RKO (cell line): ENCODE data around the gene FLOT1.
A peak's percentile ranks its signal among the peaks of the same experiment; 100 is the strongest.

Source experiments
- DNase-seq: peaks from one replicate; pipeline ENCODE4 v3.0.0-alpha.2; 2016; ENCODE audit warnings: low spot score

The FLOT1 gene

GRCh38 chr6:30742316-30743098 is at the start of gene FLOT1:
Gene FLOT1 (minus strand): TSS chr6:30742687. CDS start chr6:30742189, 498 bp downstream.
- peak; percentile 97 for DNase-seq

GRCh38 chr6:30790724-30791383 is 48.4 kb upstream of the FLOT1 start:
- no peak for DNase-seq

GRCh38 chr6:30789606-30790005 is 47.1 kb upstream of the FLOT1 start:
- DNase-seq: no peak

- no peak for DNase-seq
These were observed 45.5 kb upstream of the FLOT1 start for GRCh38 chr6:30787954-30788353.

- peak; percentile 75 for DNase-seq
These were observed 40.0 kb upstream of the FLOT1 start for GRCh38 chr6:30782425-30783014.

GRCh38 chr6:30781743-30782424 is 39.4 kb upstream of the FLOT1 start:
- DNase-seq: peak; percentile 99

- no peak for DNase-seq
These were observed 38.9 kb upstream of the FLOT1 start for GRCh38 chr6:30781395-30781742.

GRCh38 chr6:30780642-30780920 is 38.1 kb upstream of the FLOT1 start:
- no peak for DNase-seq

- no peak for DNase-seq
These were observed 37.6 kb upstream of the FLOT1 start for GRCh38 chr6:30779850-30780641.

- DNase-seq: no peak
These were observed 35.6 kb upstream of the FLOT1 start for GRCh38 chr6:30778001-30778635.

GRCh38 chr6:30777155-30777485 is 34.6 kb upstream of the FLOT1 start:
- DNase-seq: no peak

GRCh38 chr6:30776390-30777154 is 34.1 kb upstream of the FLOT1 start:
- DNase-seq: no peak

GRCh38 chr6:30775104-30775503 is 32.6 kb upstream of the FLOT1 start:
- DNase-seq: no peak

- DNase-seq: no peak
These were observed 32.2 kb upstream of the FLOT1 start for GRCh38 chr6:30774701-30775100.

GRCh38 chr6:30770592-30770991 is 28.1 kb upstream of the FLOT1 start:
- DNase-seq: no peak

GRCh38 chr6:30769853-30770524 is 27.5 kb upstream of the FLOT1 start:
- DNase-seq: no peak

- DNase-seq: peak; percentile 98
These were observed 26.8 kb upstream of the FLOT1 start for GRCh38 chr6:30769088-30769852.

- peak; percentile 30 for DNase-seq
These were observed 26.2 kb upstream of the FLOT1 start for GRCh38 chr6:30768634-30769087.

- DNase-seq: no peak
These were observed 25.4 kb upstream of the FLOT1 start for GRCh38 chr6:30767944-30768301.
